PFSK-1 (cell line): ENCODE measurements around the gene EDN1.

Experiments
- POLR2AphosphoS5 ChIP-seq: IDR thresholded peaks from 2 replicates; pipeline ENCODE4 v1.6.1; 2012; ENCODE audit warnings: low read depth, mild to moderate bottlenecking, control low read depth, low read length, moderate library complexity
- SIN3A ChIP-seq: IDR thresholded peaks from 2 replicates; pipeline ENCODE4 v1.6.1; 2012; ENCODE audit warnings: mild to moderate bottlenecking, low read length, moderate library complexity, borderline replicate concordance; ENCODE audit not compliant: insufficient read depth
- TAF1 ChIP-seq: IDR thresholded peaks from 2 replicates; pipeline ENCODE4 v1.6.1; 2012; ENCODE audit warnings: low read length, control low read depth, borderline replicate concordance; ENCODE audit not compliant: insufficient read depth

GRCh38 chr6:12294851-12295536, 4.8 kb downstream of the EDN1 start:
- TF ChIP-seq POLR2AphosphoS5 (no peak), SIN3A (no peak), TAF1 (no peak)
